ENCODE data around the gene ENDOD1. TPM values are rescaled to one million over a fixed set of nuclear protein-coding genes. Genes with fewer than 3 reads are reported as not detected.

Gene ENDOD1
- polyA plus RNA-seq, 2 of the 4 experiments (the other 2 are of a cell fraction) = 8.3 to 8.8 TPM

DNA sequence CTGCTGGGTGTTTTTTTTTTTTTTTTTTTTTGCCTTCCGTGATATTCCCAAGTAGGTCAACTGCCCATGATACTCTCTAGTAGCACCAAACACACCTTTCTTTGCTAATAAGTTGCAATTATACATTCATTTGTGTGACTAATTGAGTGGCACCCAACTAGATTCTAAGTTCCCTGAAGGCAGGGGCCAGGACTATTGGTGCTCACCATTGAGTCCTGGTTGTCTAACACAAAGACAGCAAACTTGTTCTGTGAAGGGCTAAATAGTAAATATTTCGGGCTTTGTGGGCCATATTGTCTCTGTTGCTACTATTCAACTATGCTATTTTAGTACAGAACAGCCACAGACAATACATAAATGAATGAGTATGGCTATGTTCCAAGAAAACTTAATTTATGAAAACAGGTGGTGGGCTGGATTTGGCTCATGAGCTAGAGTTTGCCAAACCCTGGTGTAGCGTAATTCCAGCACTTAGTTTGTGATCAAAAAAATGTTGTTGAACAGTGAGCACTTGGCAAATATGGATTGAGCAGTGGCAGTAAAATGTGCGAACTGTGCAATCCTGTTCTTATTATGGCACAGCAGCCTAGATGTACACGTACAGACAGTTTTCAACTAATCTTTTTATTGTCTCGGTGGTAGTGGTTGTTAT, 11.3 kb downstream of the ENDOD1 start:
- ATAC-seq (no peak), DNase-seq (ENCODE audit: low read depth in 1 of 2, low spot score in 1 of 2) (no peak), FAIRE-seq (no peak)
- Histone ChIP-seq H3K9me3 (no peaks in the 10 kb centered on the region), H3K4me1 (no peaks in the 10 kb centered on the region), H3K4me3 (no peak overlapping the region), H3K27ac (no peak overlapping the region), H3K4me2 (no peak overlapping the region)
- POLR2A ChIA-PET = no interaction called here
- CTCF ChIA-PET = no interaction called here
- 85% methylated on average over 6 of the region's 6 CpGs for WGBS (ENCODE audit: missing lambda C conversion rate)
- TF ChIP-seq RCOR1 (IDR thresholded peaks at IDR 0.05; ENCODE audit: low read depth, low read length) (no peak), RNF2 (IDR thresholded peaks at IDR 0.05; ENCODE audit: borderline replicate concordance, low read depth) (no peak), SREBF2 (IDR thresholded peaks at IDR 0.05) (no peak), SMC3 (IDR thresholded peaks at IDR 0.05) (no peak), RARB (CRISPR knock-in tag; IDR thresholded peaks at IDR 0.05) (no peak), NPAS2 (CRISPR knock-in tag; IDR thresholded peaks at IDR 0.05; ENCODE audit: borderline replicate concordance) (no peak), CEBPB (IDR thresholded peaks at IDR 0.05) (no peak), FOXS1 (CRISPR knock-in tag; IDR thresholded peaks at IDR 0.05) (no peak), ZSCAN20 (CRISPR knock-in tag; IDR thresholded peaks at IDR 0.05) (no peak), BHLHE40 (IDR thresholded peaks at IDR 0.05; ENCODE audit: low read depth, low read length) (no peak), ZC3H11A (IDR thresholded peaks at IDR 0.05) (no peak), MAZ (IDR thresholded peaks at IDR 0.05; ENCODE audit: borderline replicate concordance, low read depth, low read length) (no peak), EP300 (IDR thresholded peaks at IDR 0.05) (no peak), POLR2AphosphoS2 (conservative IDR thresholded peaks at IDR 0.05; ENCODE audit: low read length) (no peak), TFCP2L1 (CRISPR knock-in tag; IDR thresholded peaks at IDR 0.05) (no peak)
- TF ChIP-seq, protein P1, sequence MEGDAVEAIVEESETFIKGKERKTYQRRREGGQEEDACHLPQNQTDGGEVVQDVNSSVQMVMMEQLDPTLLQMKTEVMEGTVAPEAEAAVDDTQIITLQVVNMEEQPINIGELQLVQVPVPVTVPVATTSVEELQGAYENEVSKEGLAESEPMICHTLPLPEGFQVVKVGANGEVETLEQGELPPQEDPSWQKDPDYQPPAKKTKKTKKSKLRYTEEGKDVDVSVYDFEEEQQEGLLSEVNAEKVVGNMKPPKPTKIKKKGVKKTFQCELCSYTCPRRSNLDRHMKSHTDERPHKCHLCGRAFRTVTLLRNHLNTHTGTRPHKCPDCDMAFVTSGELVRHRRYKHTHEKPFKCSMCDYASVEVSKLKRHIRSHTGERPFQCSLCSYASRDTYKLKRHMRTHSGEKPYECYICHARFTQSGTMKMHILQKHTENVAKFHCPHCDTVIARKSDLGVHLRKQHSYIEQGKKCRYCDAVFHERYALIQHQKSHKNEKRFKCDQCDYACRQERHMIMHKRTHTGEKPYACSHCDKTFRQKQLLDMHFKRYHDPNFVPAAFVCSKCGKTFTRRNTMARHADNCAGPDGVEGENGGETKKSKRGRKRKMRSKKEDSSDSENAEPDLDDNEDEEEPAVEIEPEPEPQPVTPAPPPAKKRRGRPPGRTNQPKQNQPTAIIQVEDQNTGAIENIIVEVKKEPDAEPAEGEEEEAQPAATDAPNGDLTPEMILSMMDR (IDR thresholded peaks at IDR 0.05) = no peak

DNA sequence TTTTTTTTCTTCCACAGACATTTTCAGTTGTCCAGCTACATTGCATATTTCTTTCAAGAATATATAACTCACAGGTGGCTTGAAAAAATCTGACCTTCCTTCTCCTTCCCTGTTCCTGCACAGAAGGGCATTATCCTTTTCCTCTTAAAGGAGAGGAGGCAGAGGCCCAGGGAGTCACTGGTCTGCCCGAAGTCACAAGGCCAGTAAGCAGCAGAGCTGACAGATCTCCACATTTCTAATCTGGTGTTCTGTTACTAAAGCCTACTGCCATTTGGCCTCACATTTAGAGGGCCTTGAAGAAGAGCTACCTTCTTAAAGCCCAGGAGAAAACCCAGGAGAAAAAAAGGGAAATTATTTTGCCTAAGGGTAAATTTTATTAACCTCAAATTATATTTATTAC, 12.3 kb downstream of the ENDOD1 start:
- Histone ChIP-seq H3K4me2 (no peak overlapping the region), H3K4me3 (no peak overlapping the region), H3K9me3 (no peaks in the 10 kb centered on the region), H3K4me1 (no peaks in the 10 kb centered on the region), H3K27ac (no peak overlapping the region)
- WGBS (ENCODE audit: missing lambda C conversion rate) = 77% methylated on average over 1 of the region's 1 CpG
- POLR2A ChIA-PET = no interaction called here
- TF ChIP-seq ZFP36 (IDR thresholded peaks at IDR 0.05; ENCODE audit: borderline replicate concordance, partially characterized antibody) = no peak
- no peak for TF ChIP-seq HDAC2 (IDR thresholded peaks at IDR 0.05)
- TF ChIP-seq CHD2 (IDR thresholded peaks at IDR 0.05; ENCODE audit: low read length, partially characterized antibody) = no peak
- no peak for TF ChIP-seq POLR2A (IDR thresholded peaks at IDR 0.05; ENCODE audit: low read length)
- TF ChIP-seq, protein P2, sequence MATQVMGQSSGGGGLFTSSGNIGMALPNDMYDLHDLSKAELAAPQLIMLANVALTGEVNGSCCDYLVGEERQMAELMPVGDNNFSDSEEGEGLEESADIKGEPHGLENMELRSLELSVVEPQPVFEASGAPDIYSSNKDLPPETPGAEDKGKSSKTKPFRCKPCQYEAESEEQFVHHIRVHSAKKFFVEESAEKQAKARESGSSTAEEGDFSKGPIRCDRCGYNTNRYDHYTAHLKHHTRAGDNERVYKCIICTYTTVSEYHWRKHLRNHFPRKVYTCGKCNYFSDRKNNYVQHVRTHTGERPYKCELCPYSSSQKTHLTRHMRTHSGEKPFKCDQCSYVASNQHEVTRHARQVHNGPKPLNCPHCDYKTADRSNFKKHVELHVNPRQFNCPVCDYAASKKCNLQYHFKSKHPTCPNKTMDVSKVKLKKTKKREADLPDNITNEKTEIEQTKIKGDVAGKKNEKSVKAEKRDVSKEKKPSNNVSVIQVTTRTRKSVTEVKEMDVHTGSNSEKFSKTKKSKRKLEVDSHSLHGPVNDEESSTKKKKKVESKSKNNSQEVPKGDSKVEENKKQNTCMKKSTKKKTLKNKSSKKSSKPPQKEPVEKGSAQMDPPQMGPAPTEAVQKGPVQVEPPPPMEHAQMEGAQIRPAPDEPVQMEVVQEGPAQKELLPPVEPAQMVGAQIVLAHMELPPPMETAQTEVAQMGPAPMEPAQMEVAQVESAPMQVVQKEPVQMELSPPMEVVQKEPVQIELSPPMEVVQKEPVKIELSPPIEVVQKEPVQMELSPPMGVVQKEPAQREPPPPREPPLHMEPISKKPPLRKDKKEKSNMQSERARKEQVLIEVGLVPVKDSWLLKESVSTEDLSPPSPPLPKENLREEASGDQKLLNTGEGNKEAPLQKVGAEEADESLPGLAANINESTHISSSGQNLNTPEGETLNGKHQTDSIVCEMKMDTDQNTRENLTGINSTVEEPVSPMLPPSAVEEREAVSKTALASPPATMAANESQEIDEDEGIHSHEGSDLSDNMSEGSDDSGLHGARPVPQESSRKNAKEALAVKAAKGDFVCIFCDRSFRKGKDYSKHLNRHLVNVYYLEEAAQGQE (IDR thresholded peaks at IDR 0.05) = no peak
- TF ChIP-seq MYC (IDR thresholded peaks at IDR 0.05; ENCODE audit: borderline replicate concordance, low read length) = no peak
- TF ChIP-seq PHF8 (IDR thresholded peaks at IDR 0.05; ENCODE audit: borderline replicate concordance, low read depth) = no peak
- no peak for TF ChIP-seq KDM1A (IDR thresholded peaks at IDR 0.05; ENCODE audit: low read depth)
- CTCF ChIA-PET = interaction anchor here (0.6 to 1.5 kb wide), 3 partner anchors 10 to 35 kb away, joined by 3 to 6 read pairs (median 4); partner anchors contain the start of gene SRSF8
- no peak for FAIRE-seq
- no peak for ATAC-seq
- no peak for DNase-seq (ENCODE audit: low read depth in 1 of 2, low spot score in 1 of 2)

Measured in A549 (cell line).